ENCODE measurements around the gene PSMD8.

The PSMD8 gene

GRCh38 chr19:38389957-38390924 is 15.9 kb downstream of the PSMD8 start:
- Histone ChIP-seq H3K9me3 (ENCODE audit: insufficient read depth, low read depth, low read length) (no peaks in the 10 kb centered on the region), H3K4me2 (ENCODE audit: low read depth, low read length, poor library complexity, severe bottlenecking) (no peak overlapping the region), H3K9ac (ENCODE audit: low read depth, low read length, poor library complexity, severe bottlenecking) (no peak overlapping the region), H3K36me3 (ENCODE audit: insufficient read depth, low read length) (no peaks in the 10 kb centered on the region), H3F3A (ENCODE audit: low read depth) (no peaks in the 10 kb centered on the region), H4K20me1 (ENCODE audit: insufficient read depth, low read length, poor library complexity, severe bottlenecking) (no peaks in the 10 kb centered on the region), H3K4me3 (ENCODE audit: low read length, poor library complexity, severe bottlenecking) (no peak overlapping the region), H3K4me1 (ENCODE audit: insufficient read depth, low read length, poor library complexity, severe bottlenecking) (peaks cover 5% of the 10 kb centered on the region), H3K27me3 (ENCODE audit: insufficient read depth, low read length, poor library complexity, severe bottlenecking) (no peaks in the 10 kb centered on the region), H3K9me2 (replicated peaks; ENCODE audit: low read depth, low read length) (no peaks in the 10 kb centered on the region), H2AFZ (ENCODE audit: low read length) (no peak overlapping the region), H3K79me2 (ENCODE audit: insufficient read depth, low read length) (no peaks in the 10 kb centered on the region)
- TF ChIP-seq CTCF (conservative IDR thresholded peaks at IDR 0.05; ENCODE audit: low read length) (no peak), EZH2phosphoT487 (IDR thresholded peaks at IDR 0.05; ENCODE audit: borderline replicate concordance) (no peak)

- peaks cover 5% of the 10 kb centered on the region for H3K4me1 ChIP-seq (ENCODE audit: insufficient read depth, low read length, poor library complexity, severe bottlenecking)
Measured at GRCh38 chr19:38391911-38392464, 17.6 kb downstream of the PSMD8 start.

GRCh38 chr19:38392707-38393308 is 18.4 kb downstream of the PSMD8 start:
- no peak overlapping the region for H3K9ac ChIP-seq (ENCODE audit: low read depth, low read length, poor library complexity, severe bottlenecking)
- H3K4me3 ChIP-seq (ENCODE audit: low read length, poor library complexity, severe bottlenecking), result no peak overlapping the region
- no peaks in the 10 kb centered on the region for H3F3A ChIP-seq (ENCODE audit: low read depth)
- no peaks in the 10 kb centered on the region for H3K27me3 ChIP-seq (ENCODE audit: insufficient read depth, low read length, poor library complexity, severe bottlenecking)
- no peaks in the 10 kb centered on the region for H4K20me1 ChIP-seq (ENCODE audit: insufficient read depth, low read length, poor library complexity, severe bottlenecking)
- H3K9me3 ChIP-seq (ENCODE audit: insufficient read depth, low read depth, low read length), result no peaks in the 10 kb centered on the region
- H3K36me3 ChIP-seq (ENCODE audit: insufficient read depth, low read length), result no peaks in the 10 kb centered on the region
- H2AFZ ChIP-seq (ENCODE audit: low read length), result no peak overlapping the region
- no peaks in the 10 kb centered on the region for H3K79me2 ChIP-seq (ENCODE audit: insufficient read depth, low read length)
- H3K4me2 ChIP-seq (ENCODE audit: low read depth, low read length, poor library complexity, severe bottlenecking), result no peak overlapping the region
- no peaks in the 10 kb centered on the region for H3K9me2 ChIP-seq (replicated peaks; ENCODE audit: low read depth, low read length)
- peaks cover 5% of the 10 kb centered on the region for H3K4me1 ChIP-seq (ENCODE audit: insufficient read depth, low read length, poor library complexity, severe bottlenecking)
- no peak for TF ChIP-seq EZH2phosphoT487 (IDR thresholded peaks at IDR 0.05; ENCODE audit: borderline replicate concordance)
- TF ChIP-seq CTCF (conservative IDR thresholded peaks at IDR 0.05; ENCODE audit: low read length), result no peak

More at GRCh38 chr19:38391911-38392464, 17.6 kb downstream of the PSMD8 start:
- no peaks in the 10 kb centered on the region for H3K79me2 ChIP-seq (ENCODE audit: insufficient read depth, low read length)
- H3K27me3 ChIP-seq (ENCODE audit: insufficient read depth, low read length, poor library complexity, severe bottlenecking), result no peaks in the 10 kb centered on the region
- H3K9me2 ChIP-seq (replicated peaks; ENCODE audit: low read depth, low read length), result no peaks in the 10 kb centered on the region
- no peak overlapping the region for H3K9ac ChIP-seq (ENCODE audit: low read depth, low read length, poor library complexity, severe bottlenecking)
- no peaks in the 10 kb centered on the region for H4K20me1 ChIP-seq (ENCODE audit: insufficient read depth, low read length, poor library complexity, severe bottlenecking)
- no peaks in the 10 kb centered on the region for H3K9me3 ChIP-seq (ENCODE audit: insufficient read depth, low read depth, low read length)
- no peaks in the 10 kb centered on the region for H3K36me3 ChIP-seq (ENCODE audit: insufficient read depth, low read length)
- H3F3A ChIP-seq (ENCODE audit: low read depth), result no peaks in the 10 kb centered on the region
- H3K4me3 ChIP-seq (ENCODE audit: low read length, poor library complexity, severe bottlenecking), result no peak overlapping the region
- no peak overlapping the region for H3K4me2 ChIP-seq (ENCODE audit: low read depth, low read length, poor library complexity, severe bottlenecking)
- no peak overlapping the region for H2AFZ ChIP-seq (ENCODE audit: low read length)
- TF ChIP-seq EZH2phosphoT487 (IDR thresholded peaks at IDR 0.05; ENCODE audit: borderline replicate concordance) (no peak), CTCF (conservative IDR thresholded peaks at IDR 0.05; ENCODE audit: low read length) (no peak)
